Psoas muscle (tissue), 8 donors: Measurements from ENCODE around the gene SMG6. TPM values are rescaled to one million over a fixed set of nuclear protein-coding genes. Genes with fewer than 3 reads are reported as not detected.
"Not testable (repeated sequence)": the region's sequence is repeated elsewhere in the genome, so short reads cannot be mapped to it uniquely, and the experiment has no call there.

Source experiments
- ATAC-seq, 4 donors: fragments of 200-7000 bp; cut with Tn5 transposase; one replicate each; pipeline ENCODE4 v1.9.1; 2020; ENCODE audit warnings: moderate library complexity in 3 of 4, mild to moderate bottlenecking in 2 of 4
- DNase-seq, 2 donors: peaks; one replicate each; pipeline ENCODE4 v3.0.0-alpha.2; 2020
- H3K27ac ChIP-seq: fragments of 200-600 bp; one replicate; pipeline ENCODE4 v1.8.0; 2022
- H3K27me3 ChIP-seq, 3 donors: fragments of 200-600 bp in 1 of 3; one replicate each; pipeline versions ENCODE4 v1.6.1 to v1.8.0; 2013 to 2022; ENCODE audit warnings: low read length in 2 of 3, mild to moderate bottlenecking in 2 of 3, moderate library complexity in 1 of 3; ENCODE audit not compliant: insufficient read depth in 3 of 3
- H3K36me3 ChIP-seq, 2 donors: fragments of 200-600 bp in 1 of 2; one replicate each; pipeline versions ENCODE4 v1.6.1 to v1.8.0; 2013 to 2022; ENCODE audit warnings: low read depth in 1 of 2, mild to moderate bottlenecking in 1 of 2, moderate library complexity in 1 of 2; ENCODE audit not compliant: insufficient read depth in 1 of 2
- H3K4me1 ChIP-seq: fragments of 200-600 bp; one replicate; pipeline ENCODE4 v1.8.0; 2022
- H3K4me3 ChIP-seq: fragments of 200-600 bp; one replicate; pipeline ENCODE4 v1.8.0; 2022; ENCODE audit warnings: mild to moderate bottlenecking
- H3K9me3 ChIP-seq: fragments of 200-600 bp; one replicate; pipeline ENCODE4 v1.8.0; 2022
- CTCF ChIP-seq: fragments of 200-600 bp; IDR thresholded peaks from one replicate; pipeline ENCODE4 v1.8.0; 2022; ENCODE audit warnings: antibody characterized with exemption
- WGBS, 3 donors: extraction: QIAGEN DNeasy Blood & Tissue Kit; methylation state at CpG; one replicate each; pipeline versions ENCODE4 v1.1.6 to v1.1.7; 2013; 5-methylcytosine and 5-hydroxymethylcytosine counted together
- intact Hi-C, 2 donors: fragments of 100-400 bp; cut with DNase I; formaldehyde crosslinking; loops; one replicate each; pipeline versions ENCODE4 v1.11.0 to v1.14.2; 2022
- polyA plus RNA-seq, 3 donors: library from polyadenylated mRNA; stranded (reverse); fragments of 200-250 nt; gene quantifications; one replicate each; pipeline ENCODE4 v1.2.3, GENCODE V29; 2013
- total RNA-seq, 4 donors: library from RNA; stranded (reverse); fragmentation: NEBNext Ultra II Directional in 2 of 4; extraction: Animal tissue kit (Norgen Biotek cat#: 25700) in 2 of 4; gene quantifications; one replicate each; pipeline versions ENCODE4 v1.2.1 to v1.2.4, GENCODE V29; 2021 to 2023
- donor health status: healthy with polysubstance abuse.
- donor health status: DM: no; HTN: no; CAD: no; lungs with moderate emphysema.
- donor health status: Bipolar disorder and iron deficiency.
- donor health status: healthy.
- donor health status: DM: yes; HTN: yes; CAD: no.
- donor health status: DM: no; HTN: no; CAD: no.
- donor health status: DM: no; HTN: no; CAD: no.
- donor health status: DM: yes; HTN: yes; CAD: no.

The SMG6 gene
- total and polyA plus RNA-seq, 7 donors: 9.4 to 24.1 (median 16.3) TPM

- H3K9me3 ChIP-seq: no peaks in the 10 kb centered on the region
- no peak overlapping the region for H3K4me3 ChIP-seq
- peaks cover 21% of the 10 kb centered on the region for H3K4me1 ChIP-seq
- TF ChIP-seq CTCF: no peak
- 68 to 74% (median 71%) methylated on average over 8 of the region's 8 CpGs for WGBS, 3 donors
- no peak for ATAC-seq
- intact Hi-C loops: no loop called here
- H3K27me3 ChIP-seq: no peaks in the 10 kb centered on the region
- DNase-seq: no peak
- peaks cover 4 to 10% of the 10 kb centered on the region in 2 donors for H3K36me3 ChIP-seq
- no peak overlapping the region for H3K27ac ChIP-seq
These were observed 40.2 kb downstream of the SMG6 start for GRCh38 chr17:2263183-2264066.

- intact Hi-C loops: no loop called here
- peaks cover 21% of the 10 kb centered on the region for H3K4me1 ChIP-seq
- H3K9me3 ChIP-seq: no peaks in the 10 kb centered on the region
- peak overlapping the region; percentile 6 for H3K27ac ChIP-seq
- peaks cover 4 to 13% of the 10 kb centered on the region in 2 donors for H3K36me3 ChIP-seq
- peak in 3 of 4 donors; percentile 51 to 66 (median 57) for ATAC-seq
- WGBS, 3 donors: 63 to 67% (median 66%) methylated on average over 2 of the region's 2 CpGs
- H3K4me3 ChIP-seq: no peak overlapping the region
- no peak for TF ChIP-seq CTCF
- no peak for DNase-seq
- no peaks in the 10 kb centered on the region for H3K27me3 ChIP-seq
These were observed 41.4 kb downstream of the SMG6 start for GRCh38 chr17:2262135-2262587.

GRCh38 chr17:2259769-2260536 lies 43.6 kb downstream of the SMG6 start:
- intact Hi-C loops: no loop called here
- no peaks in the 10 kb centered on the region for H3K9me3 ChIP-seq
- WGBS, 3 donors: 80 to 90% (median 80%) methylated on average over 8 of the region's 8 CpGs
- H3K27ac ChIP-seq: no peak overlapping the region
- H3K27me3 ChIP-seq: no peaks in the 10 kb centered on the region
- TF ChIP-seq CTCF: no peak
- H3K4me3 ChIP-seq: no peak overlapping the region
- DNase-seq: no peak
- peaks cover 21% of the 10 kb centered on the region for H3K4me1 ChIP-seq
- peaks cover 3 to 4% of the 10 kb centered on the region in 2 donors for H3K36me3 ChIP-seq
- no peak for ATAC-seq

- H3K4me3 ChIP-seq, ATAC-seq, H3K27ac ChIP-seq, H3K9me3 ChIP-seq, H3K36me3 ChIP-seq, H3K27me3 ChIP-seq, intact Hi-C loops, DNase-seq: not testable (repeated sequence)
- 95 to 97% (median 96%) methylated on average over 8 of the region's 8 CpGs for WGBS, 3 donors
- H3K4me1 ChIP-seq: peaks cover 10% of the 10 kb centered on the region
These were observed 44.8 kb downstream of the SMG6 start for GRCh38 chr17:2258830-2259229.
